Measurements from ENCODE around the gene GREB1.

DNA sequence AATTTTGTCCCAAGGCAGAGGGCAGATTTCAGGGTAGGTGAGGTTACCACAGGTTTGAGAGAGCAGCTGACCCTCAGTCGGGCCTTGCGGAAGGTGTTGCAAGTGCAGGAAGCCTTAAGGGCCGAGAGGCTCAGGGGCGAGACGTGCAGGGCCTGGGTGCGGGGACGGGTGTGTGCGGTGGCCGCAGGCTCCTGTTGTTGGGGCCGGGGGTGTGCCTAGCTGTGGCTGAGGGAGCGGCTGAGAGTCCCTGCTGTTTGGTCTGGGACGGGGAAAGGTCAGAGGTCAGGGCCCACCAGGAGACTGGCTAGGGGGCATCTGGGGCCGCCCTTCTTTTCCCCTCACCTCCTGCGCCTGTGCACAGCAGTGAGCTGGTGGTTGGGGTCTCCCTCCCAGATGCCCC lies 83.7 kb downstream of the GREB1 start:
- TF ChIP-seq EZH2 (conservative IDR thresholded peaks at IDR 0.05; ENCODE audit: low read depth, low read length) (no peak), ARID2 (CRISPR knock-in tag; IDR thresholded peaks at IDR 0.05; ENCODE audit: borderline replicate concordance) (no peak), ZNF225 (CRISPR knock-in tag; IDR thresholded peaks at IDR 0.05) (no peak), SETDB1 (CRISPR knock-in tag; IDR thresholded peaks at IDR 0.05; ENCODE audit: borderline replicate concordance) (no peak)

Measured in HepG2 (cell line).